GM19452 (cell line): ENCODE data around the gene AURKB.
A peak's percentile ranks its signal among the peaks of the same experiment; 100 is the strongest.
"Not testable (repeated sequence)": the region's sequence is repeated elsewhere in the genome, so short reads cannot be mapped to it uniquely, and the experiment has no call there.

ENCODE experiments used
- ATAC-seq: cut with Tn5 transposase; IDR thresholded peaks from one replicate; pipeline ENCODE4 v1.9.1; 2021; ENCODE audit not compliant: unreplicated experiment

AURKB gene

DNA sequence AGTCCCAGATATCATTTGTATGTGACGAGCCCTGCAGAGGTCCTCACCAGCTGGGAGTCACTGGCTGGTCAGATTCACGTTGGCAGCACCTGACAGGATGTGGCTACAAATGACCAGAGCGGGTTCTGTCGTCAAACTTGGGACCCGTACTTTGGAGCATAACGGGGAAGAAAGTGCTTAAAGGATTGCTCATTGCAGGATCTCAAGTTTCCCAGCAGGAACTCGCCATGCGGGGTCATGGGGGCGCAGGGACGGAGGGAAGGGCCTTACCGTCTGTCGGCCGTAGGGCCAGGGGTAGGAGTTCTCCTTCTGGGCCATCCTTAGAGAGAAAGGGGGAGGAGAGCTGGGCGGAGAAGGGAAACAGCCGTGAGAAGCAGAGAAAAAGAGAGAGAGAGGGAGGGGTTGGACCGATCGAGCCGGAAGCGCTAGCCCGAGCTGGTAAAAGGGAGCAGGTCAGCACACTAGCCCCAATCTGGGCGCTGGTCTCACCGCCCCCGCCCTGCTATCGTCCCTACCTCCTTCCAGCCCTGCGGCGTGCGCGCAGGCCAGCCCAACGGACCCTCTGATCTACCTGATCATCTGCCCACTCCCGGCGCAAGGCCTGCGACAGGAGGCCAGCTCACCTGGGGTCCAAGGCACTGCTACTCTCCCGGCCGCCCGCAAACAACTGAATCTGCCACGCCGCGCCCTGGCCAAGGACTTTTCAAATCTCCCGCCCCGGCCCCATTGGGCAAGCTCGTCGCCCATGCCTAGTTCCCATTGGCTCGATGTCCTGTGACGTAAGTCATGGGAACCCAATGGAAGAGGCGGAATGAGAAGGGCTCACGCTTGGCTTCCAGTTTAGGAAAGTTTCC lies at the start of gene AURKB:
Gene AURKB, minus strand, starts transcription at position 669 of the 854 bp plus-strand sequence. Its CDS starts 351 bp downstream, at position 318.
- ATAC-seq, result peak; percentile 84

DNA sequence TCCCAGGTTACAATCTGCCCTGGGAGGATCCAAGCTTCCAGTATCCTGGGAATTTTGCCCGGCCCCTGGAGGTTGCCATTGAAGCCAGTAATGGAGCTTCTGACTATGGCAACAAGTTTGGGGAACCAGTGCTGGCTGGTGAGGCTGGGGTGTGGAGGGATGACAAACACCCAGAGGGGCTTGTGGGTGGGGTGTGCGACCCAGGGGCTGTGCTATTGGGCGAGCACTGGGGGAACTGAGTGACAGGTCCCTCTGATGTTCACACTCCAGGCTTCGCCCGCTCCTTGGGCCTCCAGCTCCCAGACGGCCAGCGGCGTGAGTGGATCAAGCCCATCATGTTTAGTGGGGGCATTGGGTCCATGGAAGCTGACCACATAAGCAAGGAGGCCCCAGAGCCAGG lies 47.4 kb upstream of the AURKB start:
- no peak for ATAC-seq

DNA sequence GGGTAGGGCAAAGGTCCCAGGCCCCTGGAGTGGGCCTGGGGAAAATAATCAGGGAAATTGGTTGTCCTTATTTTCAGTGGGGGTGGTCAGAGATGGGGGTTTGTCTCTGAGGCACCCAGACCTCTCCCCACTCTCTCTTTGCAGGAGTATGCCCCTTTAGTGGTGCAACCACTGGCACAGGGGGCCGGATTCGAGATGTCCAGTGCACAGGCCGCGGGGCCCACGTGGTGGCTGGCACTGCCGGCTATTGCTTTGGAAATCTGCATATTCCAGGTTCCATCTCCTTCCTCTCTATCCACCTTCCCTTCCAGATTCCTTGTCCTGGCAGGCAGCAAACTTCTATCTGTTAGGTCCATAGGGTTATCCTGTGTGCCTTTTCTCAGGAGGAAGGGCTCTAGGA lies 46.3 kb upstream of the AURKB start:
- ATAC-seq, result no peak

DNA sequence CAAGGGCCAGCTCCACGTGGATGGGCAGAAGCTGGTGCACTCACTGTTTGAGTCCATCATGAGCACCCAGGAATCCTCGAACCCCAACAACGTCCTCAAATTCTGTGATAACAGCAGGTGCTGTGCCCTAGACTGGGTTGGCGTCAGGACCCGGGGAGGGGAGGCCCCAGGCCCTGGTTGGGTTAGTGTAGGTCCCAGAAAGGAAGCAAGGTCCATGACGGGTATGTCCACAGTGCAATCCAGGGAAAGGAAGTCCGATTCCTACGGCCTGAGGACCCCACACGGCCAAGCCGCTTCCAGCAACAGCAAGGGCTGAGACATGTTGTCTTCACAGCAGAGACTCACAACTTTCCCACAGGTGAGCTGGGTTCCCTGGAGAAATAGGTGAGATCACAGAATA lies 45.9 kb upstream of the AURKB start:
- no peak for ATAC-seq

DNA sequence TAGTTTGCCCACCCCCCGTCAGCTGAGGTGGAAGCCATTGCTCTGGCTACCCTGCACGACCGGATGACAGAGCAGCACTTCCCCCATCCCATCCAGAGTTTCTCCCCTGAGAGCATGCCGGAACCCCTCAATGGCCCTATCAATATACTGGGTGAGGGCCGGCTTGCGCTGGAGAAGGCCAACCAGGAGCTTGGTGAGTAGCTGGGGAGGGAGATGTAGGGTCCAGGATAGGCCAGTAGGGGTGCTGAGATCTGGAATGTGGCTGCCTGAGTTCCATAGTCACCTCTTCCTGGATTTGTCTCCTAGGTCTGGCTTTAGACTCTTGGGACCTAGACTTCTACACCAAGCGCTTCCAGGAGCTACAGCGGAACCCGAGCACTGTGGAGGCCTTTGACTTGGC lies 45.1 kb upstream of the AURKB start:
- ATAC-seq, result no peak

DNA sequence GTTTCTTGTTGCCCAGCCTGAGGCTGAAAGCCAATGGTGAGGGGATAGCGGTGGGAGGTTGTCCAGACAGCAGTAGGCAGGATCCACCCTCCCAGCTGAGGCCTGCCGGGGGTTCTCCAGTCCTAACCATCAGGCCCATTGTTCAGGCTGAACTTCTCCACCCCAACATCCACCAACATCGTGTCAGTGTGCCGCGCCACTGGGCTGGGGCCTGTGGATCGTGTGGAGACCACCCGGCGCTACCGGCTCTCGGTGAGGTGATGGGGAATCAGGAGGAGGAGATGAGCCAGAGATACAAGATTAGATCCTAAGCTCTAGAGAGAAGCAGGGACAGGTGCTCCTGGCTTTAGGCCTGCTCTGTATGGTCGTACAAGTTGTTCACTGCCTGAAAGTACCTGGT lies 44.5 kb upstream of the AURKB start:
- ATAC-seq, result no peak

DNA sequence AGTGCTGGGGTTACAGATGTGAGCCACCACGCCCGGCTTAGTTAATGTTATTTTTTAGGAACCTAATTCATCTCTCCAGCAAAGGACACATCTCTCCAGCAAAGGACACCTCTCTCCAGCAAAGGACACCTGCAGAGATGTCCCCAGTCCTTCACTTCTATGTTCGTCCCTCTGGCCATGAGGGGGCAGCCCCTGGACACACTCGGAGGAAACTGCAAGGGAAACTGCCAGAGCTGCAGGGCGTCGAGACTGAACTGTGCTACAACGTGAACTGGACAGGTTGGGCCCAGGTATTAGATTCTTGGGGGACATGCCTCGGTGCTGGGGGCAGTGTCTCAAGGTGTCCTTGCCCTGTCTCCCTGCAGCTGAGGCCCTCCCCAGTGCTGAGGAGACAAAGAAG lies 43.4 kb upstream of the AURKB start:
- no peak for ATAC-seq

DNA sequence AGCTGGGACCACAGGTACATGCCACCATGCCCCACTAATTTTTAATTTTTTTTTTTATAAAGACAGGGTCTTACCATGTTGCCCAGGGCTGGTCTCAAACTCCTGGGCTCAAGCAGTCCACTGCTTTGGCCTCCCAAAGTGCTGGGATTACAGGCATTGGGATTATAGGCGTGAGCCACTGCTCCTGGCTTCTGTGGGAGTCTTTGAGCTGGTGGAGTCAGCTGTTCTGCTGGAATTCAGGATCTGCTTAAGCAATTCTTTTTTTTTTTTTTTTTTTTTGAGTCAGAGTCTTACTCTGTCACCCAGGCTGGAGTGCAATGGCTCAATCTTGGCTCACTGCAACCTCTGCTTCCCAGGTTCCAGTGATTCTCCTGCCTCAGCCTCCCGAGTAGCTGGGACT lies 41.0 kb upstream of the AURKB start:
- not testable (repeated sequence) for ATAC-seq

DNA sequence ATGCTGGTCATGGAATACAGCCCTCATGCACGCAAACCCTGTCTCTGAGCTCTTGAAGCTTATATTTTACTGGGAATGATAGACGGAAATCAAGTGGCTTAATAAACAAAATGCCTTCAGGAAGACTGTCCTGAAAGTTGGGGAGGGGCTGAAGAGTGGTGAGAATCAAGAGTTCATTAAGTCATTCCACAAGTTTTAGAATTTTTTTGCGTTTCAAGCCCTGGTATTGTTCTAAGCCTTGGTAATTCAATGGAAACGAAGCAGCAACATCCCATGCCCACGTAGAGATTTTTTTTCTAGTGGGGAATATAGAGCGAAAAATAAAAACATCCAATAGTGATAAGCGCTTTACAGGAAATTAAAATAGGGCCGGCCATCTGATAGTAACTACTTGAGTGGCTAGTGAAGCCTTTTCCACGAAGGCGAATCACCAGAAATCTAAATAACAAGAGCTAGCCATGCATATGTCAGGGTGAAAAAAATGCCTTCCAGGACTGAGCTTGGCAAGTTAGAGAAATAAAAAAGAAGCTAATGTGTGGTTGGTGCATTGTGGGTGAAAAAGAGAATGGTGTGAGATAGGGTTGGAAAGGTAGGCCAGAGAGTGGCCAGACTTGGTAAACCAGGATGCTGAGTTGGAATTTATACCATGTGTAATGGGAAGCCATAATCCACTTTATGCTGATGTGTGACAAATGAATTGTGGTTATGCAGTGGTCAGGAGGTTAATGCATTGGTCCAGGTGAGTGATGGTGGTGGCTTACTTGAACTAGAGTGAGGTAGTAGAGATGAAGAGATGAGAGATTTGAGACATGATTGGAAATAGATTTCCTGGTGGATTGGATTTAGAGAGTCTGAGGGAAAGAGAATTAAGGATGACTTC lies 39.5 kb upstream of the AURKB start:
- ATAC-seq, result no peak

DNA sequence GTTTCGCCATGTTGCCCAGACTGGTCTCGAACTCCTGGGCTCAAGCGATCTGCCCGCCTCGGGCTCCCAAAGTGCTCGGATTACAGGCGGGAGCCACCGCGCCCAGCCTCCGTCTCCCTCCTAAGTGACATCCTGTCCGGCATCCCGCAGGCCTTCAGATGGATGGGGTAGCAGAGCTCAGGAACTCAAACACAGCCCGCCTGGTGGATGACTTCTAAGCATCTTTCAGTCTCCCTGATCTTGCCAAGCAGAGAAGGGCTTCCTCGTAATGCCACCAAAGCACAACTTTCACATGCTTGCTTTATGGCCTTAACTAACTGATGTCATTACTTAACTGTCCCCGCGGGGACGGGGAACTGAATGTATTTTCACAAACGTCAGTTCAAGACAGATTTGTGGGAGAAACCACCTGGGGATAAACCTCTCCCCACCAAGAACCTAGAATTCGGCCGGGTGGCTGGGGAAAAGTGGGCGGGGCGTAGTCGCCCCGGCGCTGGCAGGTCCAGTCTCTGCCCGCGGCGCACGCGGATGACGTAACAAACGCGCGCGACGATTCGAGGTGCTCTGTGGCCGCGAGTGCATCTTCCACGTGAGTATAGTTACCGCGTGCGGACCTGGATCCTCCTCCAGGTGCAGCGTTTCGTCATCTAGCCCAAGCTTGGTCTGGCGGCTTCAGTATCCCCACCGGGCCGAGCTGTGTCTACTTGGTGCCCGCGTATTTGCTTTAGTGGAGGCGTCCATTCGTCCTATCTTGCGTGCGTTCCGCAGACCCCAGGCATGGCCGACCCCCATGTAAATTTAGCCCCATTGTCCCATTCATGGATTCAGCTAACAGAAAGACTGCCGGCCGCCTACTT lies 38.6 kb upstream of the AURKB start, which contains the start of gene PFAS:
Gene PFAS, plus strand, starts transcription at position 539 of the 857 bp plus-strand sequence. CDS start 4,649 bp downstream, outside the sequence.
- peak; percentile 41 for ATAC-seq

DNA sequence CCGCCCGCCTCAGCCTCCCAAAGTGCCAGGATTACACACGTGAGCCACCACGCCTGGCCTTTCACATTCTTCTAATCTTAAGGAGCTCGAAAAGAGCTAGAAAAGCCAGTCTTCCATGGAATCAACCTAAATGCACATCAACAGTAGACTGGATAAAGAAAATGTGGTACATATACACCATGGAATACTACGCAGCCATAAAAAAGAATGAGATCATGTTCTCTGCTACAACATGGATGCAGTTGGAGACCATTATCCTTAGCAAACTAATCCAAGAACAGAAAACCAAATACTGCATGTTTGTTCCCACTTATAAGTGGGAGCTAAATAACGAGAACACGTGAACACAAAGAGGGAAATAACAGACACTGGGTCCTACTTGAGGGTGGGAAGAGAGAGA lies 34.4 kb upstream of the AURKB start:
- no peak for ATAC-seq

DNA sequence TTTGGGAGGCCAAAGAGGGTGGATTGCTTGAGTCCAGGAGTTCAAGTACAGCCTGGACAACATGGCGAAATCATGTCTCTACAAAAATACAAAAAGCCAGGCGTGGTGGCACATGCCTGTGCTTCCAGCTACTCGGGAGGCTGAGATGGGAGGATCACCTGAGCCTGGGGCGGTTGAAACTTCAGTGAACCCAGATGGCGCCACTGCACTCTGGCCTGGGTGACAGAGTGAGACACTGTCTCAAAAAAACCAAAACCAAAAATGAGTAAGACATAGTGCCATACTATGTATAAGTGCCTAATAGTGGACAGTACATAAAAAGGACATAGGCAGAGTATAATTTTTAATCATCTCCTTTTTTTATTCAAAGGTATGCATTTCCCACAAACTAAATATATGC lies 33.5 kb upstream of the AURKB start:
- no peak for ATAC-seq

DNA sequence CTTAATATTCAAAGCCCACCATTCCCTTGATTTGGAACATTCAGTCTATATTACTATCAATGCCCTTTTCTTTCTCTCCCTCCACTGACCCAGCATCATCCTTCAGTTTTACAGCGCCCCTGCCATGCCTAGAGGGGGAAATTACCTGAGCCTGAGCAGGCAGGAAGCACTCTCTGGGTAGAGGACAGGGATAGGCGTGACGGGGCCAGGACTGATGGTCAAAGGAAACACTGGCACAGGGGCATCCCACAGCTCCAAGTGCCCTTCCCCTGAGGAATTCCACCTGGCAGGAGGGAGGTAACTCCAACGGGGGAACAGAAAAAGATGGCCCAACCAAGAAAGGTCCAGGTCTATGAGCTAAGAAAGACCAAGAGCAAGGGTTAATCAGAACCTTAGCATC lies 27.5 kb upstream of the AURKB start:
- ATAC-seq, result no peak

DNA sequence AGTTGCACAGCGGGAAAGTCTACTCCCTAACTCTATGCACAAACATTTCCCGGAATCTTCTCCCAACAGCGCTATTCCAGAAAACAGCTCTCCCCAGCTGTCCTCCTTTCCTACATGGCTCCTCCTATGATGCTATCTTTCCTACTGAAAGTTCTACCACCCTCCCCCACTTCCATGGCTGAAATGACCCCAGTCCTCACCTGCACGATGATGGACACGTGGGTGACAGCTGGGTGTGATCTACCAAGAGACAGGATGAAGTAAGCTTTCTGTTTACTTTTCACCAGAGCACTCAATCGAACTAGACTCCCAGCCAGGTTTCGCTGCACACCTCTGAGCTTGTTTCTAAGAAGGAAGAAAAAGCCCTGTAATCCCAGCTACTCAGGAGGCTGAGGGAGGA lies 26.8 kb upstream of the AURKB start:
- ATAC-seq, result no peak

DNA sequence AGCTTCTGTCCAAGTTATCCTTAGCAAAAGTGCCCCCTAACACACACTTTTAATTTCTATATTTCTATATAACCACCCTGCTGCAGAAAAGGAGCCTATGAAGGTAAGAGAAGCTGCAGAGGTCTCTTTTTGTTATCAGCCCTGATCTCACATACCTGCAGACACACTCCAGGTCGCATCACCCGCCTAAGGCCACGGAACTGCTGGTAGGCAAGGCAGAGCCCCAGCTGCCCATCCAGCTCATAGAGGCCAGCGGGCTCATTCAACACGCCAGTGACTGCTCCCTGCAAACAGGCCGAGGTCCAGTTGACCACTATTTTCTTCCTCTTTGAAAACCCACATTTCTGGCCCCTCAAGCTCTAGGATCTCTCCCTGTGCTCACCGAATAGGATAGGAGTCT lies 25.3 kb upstream of the AURKB start:
- no peak for ATAC-seq

DNA sequence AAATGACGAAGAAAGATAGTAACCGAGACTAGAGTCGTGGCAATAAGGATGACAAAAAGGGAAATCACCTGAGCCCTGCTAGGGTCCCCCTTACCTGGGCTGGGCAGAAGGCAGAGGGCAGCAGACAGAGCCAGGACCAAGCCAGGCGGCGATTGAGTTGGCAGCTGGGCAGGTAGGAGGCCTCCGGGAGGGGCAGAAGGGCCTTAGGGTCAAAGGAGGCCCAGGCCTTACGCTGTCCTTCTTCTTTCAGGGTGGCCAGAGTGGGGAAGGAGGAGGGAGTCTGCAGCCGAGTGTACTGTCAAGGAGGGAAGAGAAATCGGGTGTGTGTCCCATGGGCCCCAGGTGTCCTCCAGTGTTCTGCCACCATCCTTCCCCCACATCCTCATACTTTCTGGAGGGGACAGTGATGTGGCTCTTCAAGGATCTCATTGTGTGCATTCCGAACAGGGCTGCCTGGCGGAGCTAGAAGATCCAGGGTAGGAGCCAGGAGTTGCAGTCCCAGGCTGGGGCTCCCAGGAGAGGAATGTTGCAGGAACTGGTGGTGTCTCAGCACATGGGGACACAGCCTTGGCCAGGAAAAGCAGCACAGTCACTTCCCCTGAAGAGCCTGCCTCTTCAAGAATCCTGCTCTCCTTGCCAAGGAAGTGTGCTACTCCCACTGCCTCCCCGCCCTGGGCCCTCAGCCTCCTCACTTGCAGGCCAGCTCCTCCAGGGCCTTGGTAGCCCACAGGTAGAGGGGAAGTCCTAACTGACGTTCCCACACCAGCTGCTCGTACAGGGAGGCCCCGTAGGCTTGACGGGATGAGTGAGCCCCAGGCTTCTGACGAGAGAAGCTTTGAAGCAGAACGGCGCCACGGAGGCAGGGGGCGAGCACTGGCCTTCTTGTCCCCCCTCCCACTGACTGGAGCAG lies 24.2 kb upstream of the AURKB start:
- ATAC-seq, result no peak

DNA sequence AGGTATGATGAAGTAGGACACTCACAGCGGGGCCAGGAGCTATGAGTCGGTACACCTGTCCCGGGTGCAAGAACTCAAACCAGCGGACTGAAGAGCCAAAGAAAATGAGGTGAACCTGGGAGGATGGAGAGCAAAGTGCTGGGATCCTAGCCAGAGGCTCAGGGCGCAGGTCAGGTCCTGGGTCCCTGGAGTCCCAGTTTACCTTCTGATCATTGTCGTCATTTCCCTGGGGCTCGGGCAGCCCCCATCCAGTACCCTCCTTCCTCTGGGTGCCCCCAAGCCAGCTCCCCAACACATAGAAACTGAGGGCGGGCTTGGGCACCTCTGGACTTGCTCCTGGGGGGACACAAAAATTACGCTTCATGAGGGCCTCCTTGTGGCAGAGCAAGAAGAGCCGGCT lies 21.3 kb upstream of the AURKB start:
- no peak for ATAC-seq

DNA sequence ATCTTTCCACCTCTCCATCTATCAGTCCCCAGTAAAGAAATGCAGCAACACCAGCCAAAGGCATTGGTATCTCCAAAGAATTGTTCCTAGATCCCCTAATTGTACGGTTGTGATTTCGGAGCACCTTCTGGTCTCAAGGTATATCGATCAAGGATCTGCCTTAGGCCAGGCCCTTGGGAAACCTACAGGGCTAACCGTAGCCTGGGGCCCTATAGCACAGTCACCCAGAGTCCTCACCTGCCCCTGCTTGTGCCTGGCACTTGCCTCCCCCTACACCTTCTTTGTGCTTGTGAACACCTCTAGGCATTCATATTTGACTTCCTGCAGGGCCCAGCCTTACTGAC lies 16.8 kb upstream of the AURKB start:
- no peak for ATAC-seq

DNA sequence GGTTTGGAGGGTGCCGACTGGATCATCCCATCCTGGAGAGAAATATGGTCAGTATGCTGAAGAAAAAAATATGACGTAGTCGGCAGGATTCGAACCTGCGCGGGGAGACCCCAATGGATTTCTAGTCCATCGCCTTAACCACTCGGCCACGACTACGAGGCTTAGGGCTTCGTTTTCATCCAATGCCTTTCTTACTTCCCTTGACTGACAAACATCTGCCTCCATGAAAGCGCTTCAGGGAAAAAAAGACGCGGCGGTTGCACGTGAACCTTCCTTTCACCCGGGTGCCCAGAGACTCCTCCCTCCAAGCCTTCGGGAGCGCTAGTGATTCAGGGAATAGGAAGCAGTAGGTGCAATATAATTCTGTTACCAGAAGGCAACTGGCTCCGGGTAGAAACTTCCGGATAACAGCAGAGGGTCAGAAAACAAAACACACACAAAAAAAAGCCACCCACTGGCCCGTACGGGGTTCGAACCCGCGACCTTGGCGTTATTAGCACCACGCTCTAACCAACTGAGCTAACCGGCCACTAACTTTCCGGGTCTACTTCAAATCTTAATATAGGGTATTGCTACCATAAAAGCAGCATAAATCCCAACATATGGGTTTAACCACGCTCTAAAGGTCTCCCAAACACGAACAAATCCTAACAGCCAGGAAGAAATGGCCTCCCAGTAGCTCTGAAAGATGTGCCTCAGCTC lies 16.3 kb upstream of the AURKB start:
- ATAC-seq, result no peak
